ENCODE measurements around the gene CLK3. TPM values are rescaled to one million over a fixed set of nuclear protein-coding genes. Genes with fewer than 3 reads are reported as not detected.
A peak's percentile ranks its signal among the peaks of the same experiment; 100 is the strongest.

Gene CLK3
- total and polyA plus RNA-seq, 2 of the 13 experiments (the other 11 are each of a cell fraction or from before 2014, with no cell fraction given): 41.5 to 82.0 TPM

- TF ChIP-seq, protein P1, sequence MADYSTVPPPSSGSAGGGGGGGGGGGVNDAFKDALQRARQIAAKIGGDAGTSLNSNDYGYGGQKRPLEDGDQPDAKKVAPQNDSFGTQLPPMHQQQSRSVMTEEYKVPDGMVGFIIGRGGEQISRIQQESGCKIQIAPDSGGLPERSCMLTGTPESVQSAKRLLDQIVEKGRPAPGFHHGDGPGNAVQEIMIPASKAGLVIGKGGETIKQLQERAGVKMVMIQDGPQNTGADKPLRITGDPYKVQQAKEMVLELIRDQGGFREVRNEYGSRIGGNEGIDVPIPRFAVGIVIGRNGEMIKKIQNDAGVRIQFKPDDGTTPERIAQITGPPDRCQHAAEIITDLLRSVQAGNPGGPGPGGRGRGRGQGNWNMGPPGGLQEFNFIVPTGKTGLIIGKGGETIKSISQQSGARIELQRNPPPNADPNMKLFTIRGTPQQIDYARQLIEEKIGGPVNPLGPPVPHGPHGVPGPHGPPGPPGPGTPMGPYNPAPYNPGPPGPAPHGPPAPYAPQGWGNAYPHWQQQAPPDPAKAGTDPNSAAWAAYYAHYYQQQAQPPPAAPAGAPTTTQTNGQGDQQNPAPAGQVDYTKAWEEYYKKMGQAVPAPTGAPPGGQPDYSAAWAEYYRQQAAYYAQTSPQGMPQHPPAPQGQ (CRISPR knock-in tag; IDR thresholded peaks at IDR 0.05; ENCODE audit: borderline replicate concordance): no peak
- TF ChIP-seq AGO2 (optimal IDR thresholded peaks at IDR 0.05; ENCODE audit: low read depth, low read length) (peak; percentile 25), KDM1A (CRISPR knock-in tag; IDR thresholded peaks at IDR 0.05) (no peak), ZSCAN12 (CRISPR knock-in tag; IDR thresholded peaks at IDR 0.05) (no peak), ADNP (CRISPR knock-in tag; IDR thresholded peaks at IDR 0.05) (no peak), AKNA (CRISPR knock-in tag; IDR thresholded peaks at IDR 0.05; ENCODE audit: borderline replicate concordance) (no peak), ISX (CRISPR knock-in tag; conservative IDR thresholded peaks at IDR 0.05) (no peak), MTF2 (CRISPR knock-in tag; IDR thresholded peaks at IDR 0.05; ENCODE audit: borderline replicate concordance) (no peak), ZNF562 (CRISPR knock-in tag; IDR thresholded peaks at IDR 0.05; ENCODE audit: borderline replicate concordance) (no peak), BCLAF1 (IDR thresholded peaks at IDR 0.05) (no peak), ZNF460 (CRISPR knock-in tag; IDR thresholded peaks at IDR 0.05; ENCODE audit: borderline replicate concordance) (no peak), BRD4 (CRISPR knock-in tag; IDR thresholded peaks at IDR 0.05) (no peak), PHF5A (CRISPR knock-in tag; IDR thresholded peaks at IDR 0.05; ENCODE audit: low read depth, unreplicated experiment) (no peak)
- TF ChIP-seq, protein P2, sequence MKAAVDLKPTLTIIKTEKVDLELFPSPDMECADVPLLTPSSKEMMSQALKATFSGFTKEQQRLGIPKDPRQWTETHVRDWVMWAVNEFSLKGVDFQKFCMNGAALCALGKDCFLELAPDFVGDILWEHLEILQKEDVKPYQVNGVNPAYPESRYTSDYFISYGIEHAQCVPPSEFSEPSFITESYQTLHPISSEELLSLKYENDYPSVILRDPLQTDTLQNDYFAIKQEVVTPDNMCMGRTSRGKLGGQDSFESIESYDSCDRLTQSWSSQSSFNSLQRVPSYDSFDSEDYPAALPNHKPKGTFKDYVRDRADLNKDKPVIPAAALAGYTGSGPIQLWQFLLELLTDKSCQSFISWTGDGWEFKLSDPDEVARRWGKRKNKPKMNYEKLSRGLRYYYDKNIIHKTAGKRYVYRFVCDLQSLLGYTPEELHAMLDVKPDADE (CRISPR knock-in tag; IDR thresholded peaks at IDR 0.05): no peak
Observed at GRCh38 chr15:74598126-74598842, 17.4 kb upstream of the CLK3 start (continued).
